SK-N-SH treated with all-trans-retinoic acid at 6 μM for 48 hours (cell line): ENCODE data around the gene VASN.

Experiments
- ATAC-seq: fragments of 200-7000 bp; cut with Tn5 transposase; 3 replicates; pipeline ENCODE4 v1.9.1; 2020; ENCODE audit warnings: mild to moderate bottlenecking, moderate library complexity
- ARNTL ChIP-seq: fragments of 450-650 bp; formaldehyde crosslinking; IDR thresholded peaks from 2 replicates; pipeline ENCODE4 v1.5.0; 2020; ENCODE audit warnings: low read depth, mild to moderate bottlenecking, moderate library complexity, borderline replicate concordance
- BACH2 ChIP-seq: fragments of 250-450 bp; sonication (Bioruptor Pico); IDR thresholded peaks from 2 replicates; pipeline ENCODE4 v1.9.0; 2021; ENCODE audit warnings: mild to moderate bottlenecking, borderline replicate concordance
- CREB5 ChIP-seq: fragments of 250-450 bp; sonication (Bioruptor Pico); IDR thresholded peaks from 2 replicates; pipeline ENCODE4 v1.5.1; 2020; ENCODE audit warnings: low read depth, mild to moderate bottlenecking, moderate library complexity
- CSRNP3 ChIP-seq: fragments of 250-450 bp; sonication (Bioruptor Pico); IDR thresholded peaks from 2 replicates; pipeline ENCODE4 v1.5.1; 2021; ENCODE audit warnings: mild to moderate bottlenecking, moderate library complexity
- ESRRG ChIP-seq: fragments of 250-450 bp; sonication (Bioruptor Pico); IDR thresholded peaks from 2 replicates; pipeline ENCODE4 v1.6.1; 2021; ENCODE audit warnings: mild to moderate bottlenecking
- GLIS3 ChIP-seq: fragments of 250-450 bp; sonication (Bioruptor Pico); IDR thresholded peaks from 2 replicates; pipeline ENCODE4 v1.5.0; 2020; ENCODE audit warnings: mild to moderate bottlenecking, moderate library complexity
- ISL1 ChIP-seq: fragments of 250-450 bp; sonication (Bioruptor Pico); IDR thresholded peaks from 2 replicates; pipeline ENCODE4 v2.1.2; 2022; ENCODE audit warnings: mild to moderate bottlenecking, moderate library complexity
- OSR1 ChIP-seq: fragments of 250-450 bp; sonication (Bioruptor Pico); IDR thresholded peaks from 2 replicates; pipeline ENCODE4 v1.8.0; 2022; ENCODE audit warnings: moderate library complexity, mild to moderate bottlenecking, inconsistent platforms
- PPARA ChIP-seq: fragments of 250-450 bp; sonication (Bioruptor Pico); IDR thresholded peaks from 2 replicates; pipeline ENCODE4 v1.5.0; 2020; ENCODE audit warnings: mild to moderate bottlenecking, borderline replicate concordance
- RARB ChIP-seq: fragments of 250-450 bp; sonication (Bioruptor Pico); IDR thresholded peaks from 2 replicates; pipeline ENCODE4 v1.8.0; 2021; ENCODE audit warnings: mild to moderate bottlenecking, moderate library complexity
- SNAI2 ChIP-seq: fragments of 250-450 bp; sonication (Bioruptor Pico); IDR thresholded peaks from 2 replicates; pipeline ENCODE4 v1.5.0; 2020; ENCODE audit warnings: mild to moderate bottlenecking, moderate library complexity
- TCF4 ChIP-seq: fragments of 250-450 bp; sonication (Bioruptor Pico); IDR thresholded peaks from 2 replicates; pipeline ENCODE4 v1.8.0; 2021; ENCODE audit warnings: mild to moderate bottlenecking, moderate library complexity, borderline replicate concordance
- TOX ChIP-seq: fragments of 250-450 bp; sonication (Bioruptor Pico); IDR thresholded peaks from 2 replicates; pipeline ENCODE4 v1.8.0; 2021; ENCODE audit warnings: mild to moderate bottlenecking, moderate library complexity, borderline replicate concordance
- TSHZ2 ChIP-seq: fragments of 250-450 bp; sonication (Bioruptor Pico); IDR thresholded peaks from 2 replicates; pipeline ENCODE4 v1.5.0; 2020; ENCODE audit warnings: mild to moderate bottlenecking, moderate library complexity
- ZFP3 ChIP-seq: fragments of 250-450 bp; sonication (Bioruptor Pico); IDR thresholded peaks from 2 replicates; pipeline ENCODE4 v1.5.0; 2020; ENCODE audit warnings: mild to moderate bottlenecking, moderate library complexity
- ZFP30 ChIP-seq: fragments of 450-650 bp; formaldehyde crosslinking; IDR thresholded peaks from 2 replicates; pipeline ENCODE4 v1.5.0; 2022; ENCODE audit warnings: mild to moderate bottlenecking, moderate library complexity
- ZNF565 ChIP-seq: fragments of 450-650 bp; formaldehyde crosslinking; conservative IDR thresholded peaks from 2 replicates; pipeline ENCODE4 v1.5.0; 2020; ENCODE audit warnings: low read depth, mild to moderate bottlenecking, moderate library complexity
- TF ChIP-seq, protein P1 (sequence below): fragments of 250-450 bp; sonication (Bioruptor Pico); IDR thresholded peaks from 2 replicates; pipeline ENCODE4 v1.8.0; 2020; ENCODE audit warnings: mild to moderate bottlenecking, moderate library complexity, borderline replicate concordance

Gene VASN

DNA sequence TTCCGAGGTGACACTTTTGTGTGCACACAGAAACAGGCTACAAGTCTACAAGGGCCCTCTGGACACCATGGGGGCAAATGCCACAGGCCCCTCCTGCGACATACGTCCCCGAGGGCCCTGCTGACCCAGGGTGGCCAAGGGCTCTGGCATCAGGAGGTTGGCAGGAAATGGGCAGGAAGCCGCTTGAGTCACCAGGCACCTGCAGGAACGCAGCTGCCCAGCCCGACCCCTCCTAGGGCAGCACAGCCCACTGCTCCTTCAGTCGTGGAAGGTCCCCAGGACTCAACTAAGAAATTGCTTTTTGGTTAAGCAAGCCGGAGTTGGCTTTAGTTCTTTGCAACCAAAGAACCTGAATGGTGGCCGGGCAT is 36.7 kb downstream of the VASN start (continued):
- no peak for TF ChIP-seq TOX (CRISPR knock-in tag)
- TF ChIP-seq, all 23 proteins: peak for 0

DNA sequence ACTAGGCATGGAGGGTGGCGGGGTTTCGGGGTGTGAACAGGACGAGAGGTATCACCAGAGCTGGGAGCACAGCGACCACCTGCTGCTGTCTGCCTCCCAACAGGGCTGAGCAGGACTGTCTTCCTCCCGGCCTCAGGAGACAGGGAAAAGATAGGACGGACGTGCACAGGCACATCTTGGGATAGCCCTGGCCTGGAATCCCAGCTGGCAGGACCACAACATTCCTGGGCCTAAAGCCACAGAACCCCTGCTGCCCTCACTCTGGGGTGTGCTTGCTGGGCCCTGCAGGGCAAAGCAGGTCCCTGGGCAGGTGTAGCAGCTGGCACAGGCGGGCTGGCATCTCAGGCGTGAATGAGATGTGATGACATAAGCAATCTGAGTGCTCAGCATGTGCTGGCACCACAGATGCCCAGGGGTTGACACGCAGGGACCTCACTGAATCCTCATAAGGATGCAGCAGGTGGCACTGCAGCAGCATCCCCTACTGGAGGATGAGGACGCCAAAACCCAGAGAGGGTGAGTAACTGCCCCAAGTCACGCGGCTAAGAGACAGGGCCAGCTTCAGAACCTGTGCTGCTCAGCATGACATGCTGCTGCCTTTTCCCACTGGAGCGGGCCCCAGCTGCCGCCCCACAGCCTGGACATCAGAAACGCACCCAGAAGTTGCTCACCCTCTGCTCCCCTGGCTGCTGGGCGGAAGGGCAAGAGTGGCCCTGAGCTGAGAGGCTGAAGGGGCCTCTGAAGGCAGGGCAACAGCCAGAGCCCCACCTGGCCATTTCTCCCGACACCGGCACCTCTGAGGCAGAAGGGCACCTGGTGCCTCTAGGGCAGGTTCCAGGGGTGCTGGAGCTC is 37.7 kb downstream of the VASN start:
- ATAC-seq, result no peak
- TF ChIP-seq TCF4 (no peak), CSRNP3 (CRISPR knock-in tag) (no peak), TOX (CRISPR knock-in tag) (no peak), ARNTL (CRISPR knock-in tag) (no peak), OSR1 (CRISPR knock-in tag) (no peak), ISL1 (CRISPR knock-in tag) (no peak), TSHZ2 (no peak), ZNF565 (CRISPR knock-in tag) (no peak)
- TF ChIP-seq, all 23 proteins: peak for 0

DNA sequence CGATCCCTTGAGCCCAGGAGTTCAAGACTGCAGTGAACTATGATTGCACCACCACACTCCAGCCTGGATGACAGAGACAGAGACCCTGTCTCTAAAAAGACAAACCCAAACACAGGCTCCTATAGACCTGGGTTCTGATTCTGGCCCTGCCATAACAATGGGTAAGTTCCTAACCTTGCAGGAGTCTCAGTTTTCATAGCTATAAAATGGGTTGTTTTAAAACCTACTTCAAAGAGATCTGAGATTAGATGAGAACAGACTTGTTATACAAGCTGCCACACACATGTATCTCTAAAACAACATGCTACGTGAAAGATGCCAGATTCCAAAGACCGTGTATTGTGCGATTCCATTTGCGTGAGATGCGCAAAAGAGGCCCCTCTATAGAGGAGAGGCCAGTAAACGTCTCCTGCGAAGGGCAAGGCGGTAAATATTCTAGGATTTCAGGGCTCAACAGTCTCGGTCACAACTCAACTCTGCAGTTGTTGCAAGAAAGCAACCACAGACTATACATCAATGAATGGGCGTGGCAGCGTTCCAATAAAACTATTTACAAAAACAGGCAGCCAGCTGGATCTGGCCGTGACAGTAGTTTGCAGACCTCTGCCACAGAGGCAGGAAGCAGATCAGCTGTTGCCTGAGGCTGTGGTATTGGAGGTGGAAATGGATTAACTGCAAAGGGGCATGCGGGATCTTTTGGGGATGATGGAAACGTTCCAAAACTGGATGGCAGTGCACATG is 38.9 kb downstream of the VASN start:
- no peak for TF ChIP-seq ESRRG
- TF ChIP-seq GLIS3 (CRISPR knock-in tag), result no peak
- TF ChIP-seq, protein P1, sequence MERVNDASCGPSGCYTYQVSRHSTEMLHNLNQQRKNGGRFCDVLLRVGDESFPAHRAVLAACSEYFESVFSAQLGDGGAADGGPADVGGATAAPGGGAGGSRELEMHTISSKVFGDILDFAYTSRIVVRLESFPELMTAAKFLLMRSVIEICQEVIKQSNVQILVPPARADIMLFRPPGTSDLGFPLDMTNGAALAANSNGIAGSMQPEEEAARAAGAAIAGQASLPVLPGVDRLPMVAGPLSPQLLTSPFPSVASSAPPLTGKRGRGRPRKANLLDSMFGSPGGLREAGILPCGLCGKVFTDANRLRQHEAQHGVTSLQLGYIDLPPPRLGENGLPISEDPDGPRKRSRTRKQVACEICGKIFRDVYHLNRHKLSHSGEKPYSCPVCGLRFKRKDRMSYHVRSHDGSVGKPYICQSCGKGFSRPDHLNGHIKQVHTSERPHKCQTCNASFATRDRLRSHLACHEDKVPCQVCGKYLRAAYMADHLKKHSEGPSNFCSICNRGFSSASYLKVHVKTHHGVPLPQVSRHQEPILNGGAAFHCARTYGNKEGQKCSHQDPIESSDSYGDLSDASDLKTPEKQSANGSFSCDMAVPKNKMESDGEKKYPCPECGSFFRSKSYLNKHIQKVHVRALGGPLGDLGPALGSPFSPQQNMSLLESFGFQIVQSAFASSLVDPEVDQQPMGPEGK (CRISPR knock-in tag), result no peak
- TF ChIP-seq PPARA, result no peak
- TF ChIP-seq ISL1 (CRISPR knock-in tag), result no peak
- TF ChIP-seq TSHZ2, result no peak
- TF ChIP-seq SNAI2, result no peak
- TF ChIP-seq CREB5 (CRISPR knock-in tag), result no peak
- no peak for TF ChIP-seq BACH2 (CRISPR knock-in tag)
- TF ChIP-seq TOX (CRISPR knock-in tag), result no peak
- TF ChIP-seq ZNF565 (CRISPR knock-in tag), result no peak
- TF ChIP-seq ZFP30 (CRISPR knock-in tag), result no peak
- TF ChIP-seq ZFP3 (CRISPR knock-in tag), result no peak
- TF ChIP-seq RARB, result no peak
- ATAC-seq, result no peak
